ENCODE data around the gene MT1E.
"Not testable (repeated sequence)": the region's sequence is repeated elsewhere in the genome, so short reads cannot be mapped to it uniquely, and the experiment has no call there.

Gene MT1E

GRCh38 chr16:56672761-56673536 lies 47.4 kb downstream of the MT1E start:
- DNase-seq, result no peak

GRCh38 chr16:56673921-56674320 lies 48.3 kb downstream of the MT1E start:
- peak in 1 of 4 experiments; percentile 12 for DNase-seq

GRCh38 chr16:56674570-56674969 lies 49.0 kb downstream of the MT1E start:
- not testable (repeated sequence) for DNase-seq

GRCh38 chr16:56675685-56676210 lies 50.2 kb downstream of the MT1E start:
- DNase-seq, result peak in 1 of 4 experiments; percentile 46
